C4-2B (cell line): ENCODE data around the gene EVA1C.
"Not testable (repeated sequence)": the region's sequence is repeated elsewhere in the genome, so short reads cannot be mapped to it uniquely, and the experiment has no call there.

Source experiments
- ZFX ChIP-seq: fragments of 450-650 bp; IDR thresholded peaks from 2 replicates; pipeline ENCODE4 v1.6.1; 2017
- TF ChIP-seq, protein P1 (sequence below): fragments of 450-650 bp; conservative IDR thresholded peaks from 2 replicates; pipeline ENCODE4 v1.5.1; 2017; ENCODE audit warnings: mild to moderate bottlenecking

DNA sequence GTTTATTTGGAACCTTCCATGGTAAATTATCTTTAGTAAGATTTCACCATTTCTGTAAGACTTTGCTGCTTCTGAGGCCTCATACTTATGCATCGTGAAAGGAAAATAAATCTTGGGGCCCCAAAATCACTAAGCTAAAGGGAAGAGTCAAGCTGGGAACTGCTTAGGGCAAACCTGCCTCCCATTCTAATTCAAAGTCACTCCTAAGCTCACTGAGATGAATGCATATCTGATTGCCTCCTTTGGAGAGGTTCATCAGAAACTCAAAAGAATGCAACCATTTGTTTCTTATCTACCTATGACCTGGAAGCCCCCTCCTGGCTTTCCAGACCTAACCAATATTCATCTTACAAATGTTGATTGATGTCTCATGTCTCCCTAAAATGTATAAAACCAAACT, 149.0 kb downstream of the EVA1C start:
- TF ChIP-seq, protein P1, sequence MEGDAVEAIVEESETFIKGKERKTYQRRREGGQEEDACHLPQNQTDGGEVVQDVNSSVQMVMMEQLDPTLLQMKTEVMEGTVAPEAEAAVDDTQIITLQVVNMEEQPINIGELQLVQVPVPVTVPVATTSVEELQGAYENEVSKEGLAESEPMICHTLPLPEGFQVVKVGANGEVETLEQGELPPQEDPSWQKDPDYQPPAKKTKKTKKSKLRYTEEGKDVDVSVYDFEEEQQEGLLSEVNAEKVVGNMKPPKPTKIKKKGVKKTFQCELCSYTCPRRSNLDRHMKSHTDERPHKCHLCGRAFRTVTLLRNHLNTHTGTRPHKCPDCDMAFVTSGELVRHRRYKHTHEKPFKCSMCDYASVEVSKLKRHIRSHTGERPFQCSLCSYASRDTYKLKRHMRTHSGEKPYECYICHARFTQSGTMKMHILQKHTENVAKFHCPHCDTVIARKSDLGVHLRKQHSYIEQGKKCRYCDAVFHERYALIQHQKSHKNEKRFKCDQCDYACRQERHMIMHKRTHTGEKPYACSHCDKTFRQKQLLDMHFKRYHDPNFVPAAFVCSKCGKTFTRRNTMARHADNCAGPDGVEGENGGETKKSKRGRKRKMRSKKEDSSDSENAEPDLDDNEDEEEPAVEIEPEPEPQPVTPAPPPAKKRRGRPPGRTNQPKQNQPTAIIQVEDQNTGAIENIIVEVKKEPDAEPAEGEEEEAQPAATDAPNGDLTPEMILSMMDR: not testable (repeated sequence)
- TF ChIP-seq ZFX: not testable (repeated sequence)
